Measurements from ENCODE around the gene AKAP10. TPM values are rescaled to one million over a fixed set of nuclear protein-coding genes. Genes with fewer than 3 reads are reported as not detected.
A peak's percentile ranks its signal among the peaks of the same experiment; 100 is the strongest.

The AKAP10 gene
- total RNA-seq, 1 donor from 2014 or later, result 54.1 TPM

DNA sequence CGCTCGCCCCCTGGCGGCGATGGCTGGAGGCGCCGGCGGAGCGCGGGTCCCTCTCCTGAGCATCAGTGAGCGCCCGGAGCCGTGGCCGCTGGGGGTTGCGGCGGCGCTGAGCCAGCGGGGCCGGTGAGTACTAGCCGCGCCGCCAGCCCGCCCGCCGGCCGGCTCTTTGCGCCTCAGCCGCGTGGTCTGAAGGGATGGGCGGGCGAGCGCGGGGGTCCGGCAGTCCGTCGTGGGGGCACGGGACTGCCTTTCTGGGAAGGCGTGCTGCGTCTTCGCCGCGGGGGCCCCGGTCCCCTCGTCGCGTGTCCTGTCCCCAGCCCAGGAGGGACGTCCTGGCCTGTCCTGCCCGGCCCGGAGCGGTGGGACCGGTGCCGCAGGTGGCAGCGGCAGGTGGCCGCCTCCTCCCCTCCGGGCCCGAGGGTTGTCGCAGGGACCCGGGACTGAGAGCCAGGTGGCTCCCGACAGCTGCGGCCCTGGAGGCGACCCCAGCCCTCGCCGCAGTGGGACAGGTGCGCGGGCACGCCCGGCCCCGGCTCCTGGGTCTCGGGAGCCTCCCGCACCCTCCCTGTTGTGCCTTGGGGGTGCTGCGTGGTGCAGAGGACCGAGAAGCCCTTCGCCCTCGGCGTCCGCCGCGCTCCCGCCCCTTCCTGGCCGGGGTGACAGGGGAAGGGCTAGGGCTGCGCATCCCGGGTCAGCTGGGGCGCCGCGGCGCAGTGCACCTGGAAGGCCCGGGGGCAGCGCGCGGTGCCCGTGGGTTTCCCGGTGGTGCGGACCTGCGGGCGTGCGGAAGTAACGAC lies 31.9 kb upstream of the AKAP10 start, which contains the start of gene SPECC1:
Gene SPECC1, plus strand, starts transcription at position 58 of the 797 bp plus-strand sequence. CDS start 87,293 bp downstream, outside the sequence.
- Histone ChIP-seq H3K4me3 (peak within 1 kb of the TSS; percentile 93), H3K4me1 (peaks cover 7% of the 10 kb centered on the region), H3K79me2 (ENCODE audit: low read depth) (no peaks in the 10 kb centered on the region), H3F3A (ENCODE audit: low read depth) (peaks cover 12% of the 10 kb centered on the region), H3K9ac (no peak within 1 kb of the TSS), H2AFZ (replicated peaks) (peak within 1 kb of the TSS; percentile 100), H3K9me3 (ENCODE audit: low read depth) (no peaks in the 10 kb centered on the region), H3K27ac (no peak within 1 kb of the TSS), H4K20me1 (ENCODE audit: low read depth) (no peaks in the 10 kb centered on the region), H3K4me2 (peak within 1 kb of the TSS; percentile 97), H3K36me3 (no peaks in the 10 kb centered on the region), H3K27me3 (peaks cover 52% of the 10 kb centered on the region)
- peak within 1 kb of the TSS; percentile 94 for H3K4me3 Mint-ChIP-seq
- TF ChIP-seq EZH2 (IDR thresholded peaks at IDR 0.05) (no peak), EZH2phosphoT487 (IDR thresholded peaks at IDR 0.05) (peak; percentile 7)
- TF ChIP-seq, protein P1, sequence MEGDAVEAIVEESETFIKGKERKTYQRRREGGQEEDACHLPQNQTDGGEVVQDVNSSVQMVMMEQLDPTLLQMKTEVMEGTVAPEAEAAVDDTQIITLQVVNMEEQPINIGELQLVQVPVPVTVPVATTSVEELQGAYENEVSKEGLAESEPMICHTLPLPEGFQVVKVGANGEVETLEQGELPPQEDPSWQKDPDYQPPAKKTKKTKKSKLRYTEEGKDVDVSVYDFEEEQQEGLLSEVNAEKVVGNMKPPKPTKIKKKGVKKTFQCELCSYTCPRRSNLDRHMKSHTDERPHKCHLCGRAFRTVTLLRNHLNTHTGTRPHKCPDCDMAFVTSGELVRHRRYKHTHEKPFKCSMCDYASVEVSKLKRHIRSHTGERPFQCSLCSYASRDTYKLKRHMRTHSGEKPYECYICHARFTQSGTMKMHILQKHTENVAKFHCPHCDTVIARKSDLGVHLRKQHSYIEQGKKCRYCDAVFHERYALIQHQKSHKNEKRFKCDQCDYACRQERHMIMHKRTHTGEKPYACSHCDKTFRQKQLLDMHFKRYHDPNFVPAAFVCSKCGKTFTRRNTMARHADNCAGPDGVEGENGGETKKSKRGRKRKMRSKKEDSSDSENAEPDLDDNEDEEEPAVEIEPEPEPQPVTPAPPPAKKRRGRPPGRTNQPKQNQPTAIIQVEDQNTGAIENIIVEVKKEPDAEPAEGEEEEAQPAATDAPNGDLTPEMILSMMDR (IDR thresholded peaks at IDR 0.05), result peak; percentile 89
- peaks cover 18% of the 10 kb centered on the region for H3K27me3 Mint-ChIP-seq (ENCODE audit: insufficient read depth, low read depth)
- no peaks in the 10 kb centered on the region for H3K9me3 Mint-ChIP-seq
- peaks cover 10% of the 10 kb centered on the region for H3K4me1 Mint-ChIP-seq
- DNase-seq (ENCODE audit: low spot score), result peak; percentile 91
- H3K27ac Mint-ChIP-seq, result no peak within 1 kb of the TSS
- no peaks in the 10 kb centered on the region for H3K36me3 Mint-ChIP-seq

DNA sequence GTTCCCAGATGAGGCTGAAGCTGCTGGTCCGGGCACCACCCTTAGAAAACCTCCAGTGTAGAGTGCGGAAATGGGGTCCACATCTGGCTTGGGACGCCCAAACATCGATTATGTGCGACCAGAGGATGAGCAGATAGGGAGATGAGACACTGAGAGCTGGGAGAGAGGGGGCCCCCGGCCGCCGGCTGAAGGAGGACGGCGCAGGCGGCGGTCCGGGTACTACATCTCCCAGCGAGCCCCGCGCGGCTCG lies 31.3 kb upstream of the AKAP10 start:
- Histone ChIP-seq H3K27ac (no peak overlapping the region), H3K79me2 (ENCODE audit: low read depth) (no peaks in the 10 kb centered on the region), H4K20me1 (ENCODE audit: low read depth) (no peaks in the 10 kb centered on the region), H3K4me1 (peaks cover 7% of the 10 kb centered on the region), H3K9me3 (ENCODE audit: low read depth) (no peaks in the 10 kb centered on the region), H3K4me3 (peak overlapping the region; percentile 93), H3F3A (ENCODE audit: low read depth) (peaks cover 12% of the 10 kb centered on the region), H3K27me3 (peaks cover 52% of the 10 kb centered on the region), H3K4me2 (peak overlapping the region; percentile 97), H3K9ac (no peak overlapping the region), H2AFZ (replicated peaks) (peak overlapping the region; percentile 100), H3K36me3 (no peaks in the 10 kb centered on the region)
- TF ChIP-seq EZH2phosphoT487 (IDR thresholded peaks at IDR 0.05) (no peak), EZH2 (IDR thresholded peaks at IDR 0.05) (no peak)
- TF ChIP-seq, protein P1 (IDR thresholded peaks at IDR 0.05), result no peak
- peaks cover 18% of the 10 kb centered on the region for H3K27me3 Mint-ChIP-seq (ENCODE audit: insufficient read depth, low read depth)
- peaks cover 10% of the 10 kb centered on the region for H3K4me1 Mint-ChIP-seq
- peak overlapping the region; percentile 94 for H3K4me3 Mint-ChIP-seq
- no peak for DNase-seq (ENCODE audit: low spot score)
- no peak overlapping the region for H3K27ac Mint-ChIP-seq
- no peaks in the 10 kb centered on the region for H3K9me3 Mint-ChIP-seq
- H3K36me3 Mint-ChIP-seq, result no peaks in the 10 kb centered on the region

DNA sequence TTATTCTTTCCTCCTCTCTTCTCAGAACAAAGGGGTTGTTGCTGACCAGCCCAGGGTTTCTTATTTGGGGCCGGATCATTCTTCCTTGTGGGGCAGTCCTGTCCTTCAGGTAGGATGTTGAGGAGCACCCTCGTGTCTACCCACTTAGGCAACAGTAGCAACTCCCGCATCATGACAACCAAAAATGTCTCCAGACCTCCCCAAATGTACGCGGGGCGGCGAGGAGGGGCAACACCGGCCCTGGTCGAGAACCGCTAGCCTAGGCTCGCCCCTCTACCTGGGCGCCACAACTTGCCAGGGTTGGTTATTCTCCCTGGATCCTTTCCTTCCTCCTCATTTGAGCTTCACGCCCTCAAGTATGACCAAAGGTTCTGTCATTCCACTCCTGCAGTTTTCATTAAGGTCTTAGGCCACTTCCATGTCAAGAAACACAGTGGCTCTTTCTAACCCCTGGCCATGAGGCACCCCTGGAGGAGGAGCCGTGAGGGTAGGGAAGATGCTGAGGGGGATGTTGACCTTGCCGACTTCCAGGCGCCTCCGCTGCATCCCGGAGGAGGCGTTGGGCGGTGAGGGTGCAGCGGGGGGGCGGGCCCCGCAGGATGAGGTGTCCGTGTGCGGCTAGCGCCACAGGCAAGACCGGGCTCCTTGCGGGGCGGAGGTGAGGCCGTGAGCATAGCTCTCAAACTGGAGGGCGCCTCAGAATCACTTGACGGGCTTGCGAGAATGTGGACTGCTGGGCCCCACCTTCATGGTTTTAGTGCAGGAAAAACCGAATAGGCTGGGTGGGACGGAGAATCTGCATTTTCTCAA lies 30.8 kb upstream of the AKAP10 start:
- TF ChIP-seq EZH2phosphoT487 (IDR thresholded peaks at IDR 0.05), result no peak
- TF ChIP-seq EZH2 (IDR thresholded peaks at IDR 0.05), result no peak
- TF ChIP-seq, protein P1 (IDR thresholded peaks at IDR 0.05), result no peak
- H3K4me2 ChIP-seq, result peak overlapping the region; percentile 97
- H3K4me1 Mint-ChIP-seq, result peaks cover 10% of the 10 kb centered on the region
- peak overlapping the region; percentile 100 for H2AFZ ChIP-seq (replicated peaks)
- no peaks in the 10 kb centered on the region for H3K36me3 ChIP-seq
- H3K27me3 ChIP-seq, result peaks cover 52% of the 10 kb centered on the region
- no peaks in the 10 kb centered on the region for H3K9me3 ChIP-seq (ENCODE audit: low read depth)
- no peaks in the 10 kb centered on the region for H4K20me1 ChIP-seq (ENCODE audit: low read depth)
- peak overlapping the region; percentile 93 for H3K4me3 ChIP-seq
- H3K4me3 Mint-ChIP-seq, result peak overlapping the region; percentile 94
- DNase-seq (ENCODE audit: low spot score), result peak; percentile 54
- H3K79me2 ChIP-seq (ENCODE audit: low read depth), result no peaks in the 10 kb centered on the region
- peaks cover 12% of the 10 kb centered on the region for H3F3A ChIP-seq (ENCODE audit: low read depth)
- H3K27me3 Mint-ChIP-seq (ENCODE audit: insufficient read depth, low read depth), result peaks cover 18% of the 10 kb centered on the region
- no peaks in the 10 kb centered on the region for H3K9me3 Mint-ChIP-seq
- no peak overlapping the region for H3K27ac ChIP-seq
- no peak overlapping the region for H3K27ac Mint-ChIP-seq
- peaks cover 7% of the 10 kb centered on the region for H3K4me1 ChIP-seq
- H3K9ac ChIP-seq, result no peak overlapping the region
- H3K36me3 Mint-ChIP-seq, result no peaks in the 10 kb centered on the region

Measured in neural progenitor cell (in vitro differentiated cells).